ENCODE data around the gene ATXN10.

ATXN10 gene

GRCh38 chr22:45879552-45879949 lies 207.9 kb downstream of the ATXN10 start:
- no peak for DNase-seq (ENCODE audit: low spot score)

GRCh38 chr22:45880091-45880715 lies 208.6 kb downstream of the ATXN10 start:
- DNase-seq (ENCODE audit: low spot score), result no peak

- no peak for DNase-seq (ENCODE audit: low spot score)
Observed at GRCh38 chr22:45880716-45881523, 209.3 kb downstream of the ATXN10 start.

GRCh38 chr22:45881524-45881875 lies 209.9 kb downstream of the ATXN10 start:
- no peak for DNase-seq (ENCODE audit: low spot score)

GRCh38 chr22:45882881-45883810 lies 211.5 kb downstream of the ATXN10 start:
- no peak for DNase-seq (ENCODE audit: low spot score)

- no peak for DNase-seq (ENCODE audit: low spot score)
Observed at GRCh38 chr22:45883811-45884170, 212.2 kb downstream of the ATXN10 start.

- DNase-seq (ENCODE audit: low spot score), result no peak
Observed at GRCh38 chr22:45884201-45885062, 212.8 kb downstream of the ATXN10 start.

- no peak for DNase-seq (ENCODE audit: low spot score)
Observed at GRCh38 chr22:45885171-45885840, 213.7 kb downstream of the ATXN10 start.

- no peak for DNase-seq (ENCODE audit: low spot score)
Observed at GRCh38 chr22:45885941-45886395, 214.3 kb downstream of the ATXN10 start.

GRCh38 chr22:45886540-45886939 lies 214.9 kb downstream of the ATXN10 start:
- DNase-seq (ENCODE audit: low spot score), result no peak

- DNase-seq (ENCODE audit: low spot score), result no peak
Observed at GRCh38 chr22:45887202-45888131, 215.8 kb downstream of the ATXN10 start.

- no peak for DNase-seq (ENCODE audit: low spot score)
Observed at GRCh38 chr22:45888221-45889092, 216.8 kb downstream of the ATXN10 start.

GRCh38 chr22:45889093-45889538 lies 217.5 kb downstream of the ATXN10 start:
- DNase-seq (ENCODE audit: low spot score), result no peak

GRCh38 chr22:45889539-45890350 lies 218.1 kb downstream of the ATXN10 start:
- no peak for DNase-seq (ENCODE audit: low spot score)

GRCh38 chr22:45890351-45890635 lies 218.7 kb downstream of the ATXN10 start:
- no peak for DNase-seq (ENCODE audit: low spot score)

GRCh38 chr22:45891021-45891421 lies 219.4 kb downstream of the ATXN10 start:
- no peak for DNase-seq (ENCODE audit: low spot score)

GRCh38 chr22:45891471-45891995 lies 219.9 kb downstream of the ATXN10 start:
- DNase-seq (ENCODE audit: low spot score), result no peak

Data from LoVo (cell line).